ENCODE results near the gene HDAC4.

Gene HDAC4

DNA sequence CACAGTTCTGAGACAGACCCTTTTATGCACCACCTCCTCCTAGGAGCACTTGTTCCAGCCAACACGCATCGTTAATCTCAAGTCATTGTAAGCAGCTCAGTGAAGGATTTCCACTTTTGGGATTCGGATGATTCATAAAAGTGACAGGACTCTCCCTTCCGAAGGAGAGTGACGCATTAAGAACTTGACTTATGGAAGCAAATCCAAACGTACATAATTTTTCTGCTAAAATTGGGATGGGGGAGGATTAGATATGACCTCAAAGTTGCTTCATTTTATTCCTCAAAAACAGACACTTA lies 387.2 kb downstream of the HDAC4 start:
- H3K4me2 ChIP-seq (ENCODE audit: low read depth, low read length, poor library complexity, severe bottlenecking), result no peak overlapping the region
- H3F3A ChIP-seq (ENCODE audit: low read depth), result no peaks in the 10 kb centered on the region
- no peaks in the 10 kb centered on the region for H3K27me3 ChIP-seq (ENCODE audit: insufficient read depth, low read length, poor library complexity, severe bottlenecking)
- no peak overlapping the region for H2AFZ ChIP-seq (ENCODE audit: low read length)
- H3K4me3 ChIP-seq (ENCODE audit: low read length, poor library complexity, severe bottlenecking), result no peak overlapping the region
- H3K36me3 ChIP-seq (ENCODE audit: insufficient read depth, low read length), result no peaks in the 10 kb centered on the region
- no peaks in the 10 kb centered on the region for H3K79me2 ChIP-seq (ENCODE audit: insufficient read depth, low read length)
- no peaks in the 10 kb centered on the region for H4K20me1 ChIP-seq (ENCODE audit: insufficient read depth, low read length, poor library complexity, severe bottlenecking)
- no peaks in the 10 kb centered on the region for H3K4me1 ChIP-seq (ENCODE audit: insufficient read depth, low read length, poor library complexity, severe bottlenecking)
- H3K9ac ChIP-seq (ENCODE audit: low read depth, low read length, poor library complexity, severe bottlenecking), result no peak overlapping the region
- no peaks in the 10 kb centered on the region; the same call in 1 of the 2 replicates for H3K9me3 ChIP-seq (ENCODE audit: insufficient read depth, low read depth, low read length)
- TF ChIP-seq CTCF (conservative IDR thresholded peaks at IDR 0.05; ENCODE audit: low read length), result no peak
- TF ChIP-seq EZH2phosphoT487 (IDR thresholded peaks at IDR 0.05; ENCODE audit: borderline replicate concordance), result no peak
- no peaks in the 10 kb centered on the region for H3K9me2 ChIP-seq (replicated peaks; ENCODE audit: low read depth, low read length)

- Histone ChIP-seq H3K9me2 (replicated peaks; ENCODE audit: low read depth, low read length) (no peaks in the 10 kb centered on the region), H3F3A (ENCODE audit: low read depth) (no peaks in the 10 kb centered on the region), H4K20me1 (ENCODE audit: insufficient read depth, low read length, poor library complexity, severe bottlenecking) (no peaks in the 10 kb centered on the region), H3K4me3 (ENCODE audit: low read length, poor library complexity, severe bottlenecking) (no peak overlapping the region), H3K9me3 (ENCODE audit: insufficient read depth, low read depth, low read length) (no peaks in the 10 kb centered on the region; the same call in 1 of the 2 replicates), H2AFZ (ENCODE audit: low read length) (no peak overlapping the region), H3K9ac (ENCODE audit: low read depth, low read length, poor library complexity, severe bottlenecking) (no peak overlapping the region), H3K4me2 (ENCODE audit: low read depth, low read length, poor library complexity, severe bottlenecking) (no peak overlapping the region), H3K4me1 (ENCODE audit: insufficient read depth, low read length, poor library complexity, severe bottlenecking) (no peaks in the 10 kb centered on the region), H3K27me3 (ENCODE audit: insufficient read depth, low read length, poor library complexity, severe bottlenecking) (no peaks in the 10 kb centered on the region), H3K79me2 (ENCODE audit: insufficient read depth, low read length) (no peaks in the 10 kb centered on the region), H3K36me3 (ENCODE audit: insufficient read depth, low read length) (no peaks in the 10 kb centered on the region)
- TF ChIP-seq CTCF (conservative IDR thresholded peaks at IDR 0.05; ENCODE audit: low read length), result no peak
- TF ChIP-seq EZH2phosphoT487 (IDR thresholded peaks at IDR 0.05; ENCODE audit: borderline replicate concordance), result no peak
Observed at GRCh38 chr2:239012936-239013677, 387.7 kb downstream of the HDAC4 start.

DNA sequence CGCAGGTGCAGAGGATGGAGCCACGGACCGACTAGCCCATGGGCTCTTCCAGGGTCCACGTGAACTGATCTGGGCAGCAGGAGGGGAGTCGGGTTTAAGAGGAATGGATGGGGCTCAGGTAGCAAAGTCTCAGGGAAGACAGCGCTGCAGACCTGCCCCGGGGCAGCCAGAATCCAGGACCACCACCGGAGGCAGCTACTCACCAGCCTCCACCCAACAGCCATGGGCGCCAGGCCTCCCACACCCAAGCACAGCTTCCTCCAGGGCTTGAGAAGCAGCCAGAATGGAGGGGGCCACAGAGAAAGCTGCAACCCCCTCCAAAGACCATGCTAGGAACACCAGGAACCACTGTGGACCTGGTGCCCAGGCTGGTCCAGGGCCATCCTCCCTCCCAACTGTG lies 388.6 kb downstream of the HDAC4 start:
- no peaks in the 10 kb centered on the region for H3K36me3 ChIP-seq (ENCODE audit: insufficient read depth, low read length)
- H2AFZ ChIP-seq (ENCODE audit: low read length), result no peak overlapping the region
- no peak overlapping the region for H3K9ac ChIP-seq (ENCODE audit: low read depth, low read length, poor library complexity, severe bottlenecking)
- no peak overlapping the region for H3K4me2 ChIP-seq (ENCODE audit: low read depth, low read length, poor library complexity, severe bottlenecking)
- no peaks in the 10 kb centered on the region for H3K9me2 ChIP-seq (replicated peaks; ENCODE audit: low read depth, low read length)
- no peaks in the 10 kb centered on the region for H3K9me3 ChIP-seq (ENCODE audit: insufficient read depth, low read depth, low read length)
- H3K4me3 ChIP-seq (ENCODE audit: low read length, poor library complexity, severe bottlenecking), result no peak overlapping the region
- no peaks in the 10 kb centered on the region for H4K20me1 ChIP-seq (ENCODE audit: insufficient read depth, low read length, poor library complexity, severe bottlenecking)
- TF ChIP-seq CTCF (conservative IDR thresholded peaks at IDR 0.05; ENCODE audit: low read length), result no peak
- no peak for TF ChIP-seq EZH2phosphoT487 (IDR thresholded peaks at IDR 0.05; ENCODE audit: borderline replicate concordance)
- H3K27me3 ChIP-seq (ENCODE audit: insufficient read depth, low read length, poor library complexity, severe bottlenecking), result no peaks in the 10 kb centered on the region
- no peaks in the 10 kb centered on the region for H3K4me1 ChIP-seq (ENCODE audit: insufficient read depth, low read length, poor library complexity, severe bottlenecking)
- H3F3A ChIP-seq (ENCODE audit: low read depth), result no peaks in the 10 kb centered on the region
- H3K79me2 ChIP-seq (ENCODE audit: insufficient read depth, low read length), result no peaks in the 10 kb centered on the region

All from Loucy (cell line).